ENCODE measurements around the gene PRKCZ.

The PRKCZ gene

GRCh38 chr1:2194898-2195673 is 144.9 kb downstream of the PRKCZ start:
- DNase-seq: peak; percentile 95

DNA sequence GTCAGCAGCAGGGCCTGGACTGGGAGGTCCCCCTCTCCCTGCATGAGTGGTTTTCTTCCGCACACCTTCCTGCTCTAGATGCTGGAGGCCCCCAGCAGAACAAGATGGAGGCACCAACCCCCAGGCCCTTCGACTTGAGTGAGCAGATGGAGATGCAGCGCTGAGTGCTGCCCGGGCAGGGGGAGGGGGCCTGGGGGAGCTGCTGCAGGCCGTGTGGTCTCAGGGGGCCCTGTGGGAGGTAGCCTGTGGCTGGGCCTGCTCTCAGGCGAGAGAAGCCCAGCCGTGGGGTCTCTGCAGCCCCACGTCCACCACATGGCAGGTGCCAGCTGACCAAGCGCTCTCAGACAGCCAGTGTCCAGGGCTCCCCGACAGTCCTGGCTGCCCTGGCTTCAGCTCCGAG is 145.6 kb downstream of the PRKCZ start:
- DNase-seq: no peak

DNA sequence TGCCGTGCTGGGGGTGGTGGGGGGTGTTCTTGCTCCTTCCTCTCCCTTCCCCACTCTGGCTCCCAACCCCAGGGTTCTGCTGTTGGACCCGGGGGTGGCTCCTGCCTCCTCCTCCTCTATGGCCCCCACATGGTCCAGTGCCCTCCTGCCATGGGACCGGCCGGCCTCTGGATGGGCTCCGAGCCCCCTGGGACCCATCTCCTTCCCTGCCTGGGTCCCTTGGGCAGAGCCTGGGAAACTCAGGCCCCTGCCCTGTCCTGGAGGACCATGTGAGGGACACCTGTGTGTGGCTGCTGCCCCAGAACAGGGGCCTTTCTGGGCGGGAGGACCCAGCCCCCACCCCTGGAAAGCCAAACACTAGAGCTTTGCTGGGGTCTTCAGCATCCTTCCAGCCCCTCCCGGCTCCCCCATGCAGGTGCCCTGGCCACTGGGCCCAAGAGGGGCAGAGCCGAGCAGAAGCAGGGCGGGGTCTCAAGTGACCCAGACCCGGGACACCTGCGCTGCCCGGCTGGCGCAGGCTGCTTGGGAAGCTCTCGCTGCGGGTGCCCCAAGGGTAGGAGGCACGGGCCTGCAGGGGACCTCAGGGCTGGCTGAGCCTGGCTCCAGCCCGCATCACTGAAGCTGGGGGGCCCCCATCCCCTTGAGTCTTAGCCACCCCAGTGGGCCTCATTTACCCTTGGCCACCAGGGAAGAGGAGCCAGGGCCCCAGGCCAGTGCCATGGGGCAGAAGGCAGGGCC is 146.9 kb downstream of the PRKCZ start:
- no peak for DNase-seq

GRCh38 chr1:2197707-2198165 is 147.5 kb downstream of the PRKCZ start:
- DNase-seq: no peak

GRCh38 chr1:2198571-2198970 is 148.4 kb downstream of the PRKCZ start:
- DNase-seq: no peak

GRCh38 chr1:2199042-2199810 is 149.0 kb downstream of the PRKCZ start:
- peak; percentile 72 for DNase-seq

DNA sequence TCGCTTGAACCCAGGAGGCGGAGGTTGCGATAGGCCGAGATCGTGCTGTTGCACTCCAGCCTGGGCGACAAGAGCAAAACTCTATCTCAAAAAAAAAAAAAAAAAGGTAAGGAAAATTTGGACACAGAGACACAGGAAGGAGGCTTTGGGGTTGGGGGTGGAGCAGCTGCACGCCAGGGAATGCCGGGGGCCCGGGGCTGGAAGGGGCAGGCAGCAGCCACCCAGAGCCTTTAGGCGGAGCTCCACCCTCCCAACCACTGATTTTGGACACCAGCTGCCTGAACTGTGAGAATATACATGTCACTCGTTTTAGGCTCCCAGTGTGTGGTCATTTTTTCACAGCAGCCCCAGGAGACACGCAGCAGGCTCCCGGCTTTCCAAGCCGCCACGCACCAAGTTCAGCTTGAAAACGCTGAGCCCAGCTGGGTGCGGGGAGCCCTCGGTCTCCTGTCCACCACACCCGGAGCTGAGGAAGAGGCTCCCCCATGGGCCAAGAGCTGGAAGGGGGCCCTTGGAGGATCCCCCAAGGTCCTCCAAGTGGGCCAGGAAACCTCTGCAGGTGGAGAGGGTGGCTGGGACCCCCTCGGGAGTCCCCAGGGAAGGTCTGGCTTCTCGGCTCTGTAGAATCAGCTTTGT is 150.2 kb downstream of the PRKCZ start:
- no peak for DNase-seq

GRCh38 chr1:2201062-2201461 is 150.9 kb downstream of the PRKCZ start:
- DNase-seq: no peak

GRCh38 chr1:2202008-2202575 is 151.9 kb downstream of the PRKCZ start:
- DNase-seq: no peak

DNA sequence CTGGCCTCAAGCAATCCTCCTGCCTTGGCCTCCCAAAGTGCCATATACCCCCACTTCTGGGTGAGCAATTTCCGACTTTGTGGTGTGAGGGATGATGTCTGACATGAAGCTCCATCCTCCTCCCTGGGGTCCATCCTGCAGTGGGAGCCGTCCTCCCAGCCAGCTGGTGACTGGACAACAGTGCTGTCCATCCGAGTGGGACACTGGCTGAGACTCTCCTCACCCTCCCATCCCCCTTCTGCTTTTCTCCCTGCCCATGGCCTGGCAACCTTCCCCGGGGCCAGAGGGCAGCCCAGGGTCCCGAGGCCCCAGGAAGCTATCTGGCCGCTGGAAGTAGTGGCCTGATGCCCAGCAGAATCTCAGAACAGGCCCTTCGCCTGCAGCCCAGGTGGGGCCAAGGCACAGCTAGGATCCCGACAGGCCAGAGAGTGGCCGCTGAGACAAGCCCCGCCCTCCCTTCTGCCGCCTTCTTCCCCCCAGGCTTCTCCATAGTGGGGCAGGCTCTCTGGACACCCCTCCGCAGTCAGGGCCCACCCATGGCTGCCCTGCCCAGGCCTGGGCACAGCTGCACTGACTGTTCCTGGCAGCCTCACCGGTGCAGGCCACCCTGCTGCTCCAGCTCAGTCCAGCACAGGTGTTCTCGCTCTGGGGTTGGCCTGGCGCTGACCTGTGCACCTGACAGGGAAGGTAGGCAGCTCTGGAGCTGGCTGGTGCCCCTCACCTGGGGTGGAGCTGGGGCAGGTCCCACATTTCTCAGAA is 152.8 kb downstream of the PRKCZ start:
- DNase-seq: no peak

DNA sequence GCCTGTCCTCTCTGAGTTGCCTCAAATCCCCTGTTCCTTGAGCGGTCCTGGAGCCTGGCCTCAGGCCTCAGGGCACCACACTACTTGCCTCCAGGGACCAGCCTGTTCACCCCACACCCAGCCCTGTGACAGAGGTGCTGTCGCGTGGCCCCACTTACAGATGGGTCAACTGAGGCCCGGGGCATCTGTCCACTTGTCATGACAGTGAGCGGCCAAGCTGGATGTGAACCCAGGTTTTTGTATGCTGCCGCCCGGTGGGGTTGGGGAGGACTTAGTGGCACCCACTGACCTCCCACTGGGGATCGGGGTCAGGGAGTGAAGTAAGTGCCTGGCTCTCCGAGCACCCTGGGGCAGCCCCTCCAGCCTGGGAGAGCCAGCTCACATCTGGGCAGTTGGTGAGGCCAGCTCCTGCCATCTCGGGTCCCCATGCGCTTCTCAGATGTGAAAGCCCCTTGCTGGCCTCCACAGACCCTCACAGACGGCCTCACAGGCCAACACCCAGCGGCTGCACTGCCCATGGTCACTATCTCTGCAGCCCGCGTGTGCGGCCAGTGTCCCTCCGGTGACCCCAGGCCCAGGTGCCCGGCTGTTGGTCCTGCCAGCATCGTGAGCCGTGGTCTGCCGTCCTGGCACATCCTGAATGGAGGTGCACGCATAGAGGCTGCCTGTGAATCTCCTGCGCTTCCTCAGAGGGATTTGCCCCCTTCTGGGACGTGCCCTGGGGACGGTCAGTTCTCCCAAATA is 153.6 kb downstream of the PRKCZ start:
- DNase-seq: no peak

GRCh38 chr1:2204415-2205190 is 154.4 kb downstream of the PRKCZ start:
- peak; percentile 80 for DNase-seq

DNA sequence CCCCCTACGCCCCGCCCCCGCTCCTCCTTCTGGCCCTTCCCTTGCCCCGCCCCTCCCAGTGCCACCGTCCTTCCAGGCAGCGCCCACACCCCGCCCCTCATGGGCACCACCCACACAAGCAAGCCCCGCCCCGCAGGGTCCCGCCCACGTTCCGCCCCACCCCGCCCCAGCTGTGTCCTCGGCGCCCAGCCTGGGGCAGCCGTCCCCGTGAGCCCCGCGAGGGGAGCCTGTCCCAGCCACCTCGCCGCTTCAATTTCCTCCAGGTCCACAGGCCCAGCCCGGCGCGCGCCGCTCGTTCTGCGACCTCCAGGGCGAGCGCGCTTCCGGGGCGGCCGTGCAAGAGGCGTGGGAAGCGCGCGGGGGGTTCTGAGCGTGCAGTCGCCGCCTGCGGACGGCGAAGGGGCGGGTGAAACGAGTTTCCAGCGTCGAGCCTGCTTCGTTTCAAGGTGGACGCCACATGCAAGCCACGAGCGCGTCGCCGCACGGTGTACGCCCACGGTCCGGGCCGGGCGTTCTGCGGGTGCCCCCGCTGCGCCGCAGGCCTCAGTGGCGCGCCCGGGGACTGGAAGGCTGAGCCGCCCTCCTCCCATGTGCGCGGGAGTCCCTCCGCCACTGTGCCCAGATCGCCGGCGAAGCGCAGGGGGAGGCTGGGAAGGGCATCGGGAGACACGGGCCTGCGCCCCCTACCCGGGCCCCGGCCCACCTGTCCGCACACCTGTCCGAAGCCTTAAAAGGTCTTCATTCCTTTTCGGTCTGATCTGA is 155.2 kb downstream of the PRKCZ start:
- DNase-seq: peak; percentile 89

- no peak for DNase-seq
These were observed 156.7 kb downstream of the PRKCZ start for GRCh38 chr1:2206813-2207487.

- peak; percentile 79 for DNase-seq
These were observed 158.4 kb downstream of the PRKCZ start for GRCh38 chr1:2208309-2209239.

- peak; percentile 68 for DNase-seq
These were observed 159.3 kb downstream of the PRKCZ start for GRCh38 chr1:2209400-2210083.
